ENCODE results near the gene POLR3B.
"Not testable (repeated sequence)": the region's sequence is repeated elsewhere in the genome, so short reads cannot be mapped to it uniquely, and the experiment has no call there.

- not testable (repeated sequence) for TF ChIP-seq POLR2AphosphoS5 (IDR thresholded peaks at IDR 0.05); POLR2A (IDR thresholded peaks at IDR 0.05); EP300 (IDR thresholded peaks at IDR 0.05; ENCODE audit: low read depth)
- TF ChIP-seq, protein P1, sequence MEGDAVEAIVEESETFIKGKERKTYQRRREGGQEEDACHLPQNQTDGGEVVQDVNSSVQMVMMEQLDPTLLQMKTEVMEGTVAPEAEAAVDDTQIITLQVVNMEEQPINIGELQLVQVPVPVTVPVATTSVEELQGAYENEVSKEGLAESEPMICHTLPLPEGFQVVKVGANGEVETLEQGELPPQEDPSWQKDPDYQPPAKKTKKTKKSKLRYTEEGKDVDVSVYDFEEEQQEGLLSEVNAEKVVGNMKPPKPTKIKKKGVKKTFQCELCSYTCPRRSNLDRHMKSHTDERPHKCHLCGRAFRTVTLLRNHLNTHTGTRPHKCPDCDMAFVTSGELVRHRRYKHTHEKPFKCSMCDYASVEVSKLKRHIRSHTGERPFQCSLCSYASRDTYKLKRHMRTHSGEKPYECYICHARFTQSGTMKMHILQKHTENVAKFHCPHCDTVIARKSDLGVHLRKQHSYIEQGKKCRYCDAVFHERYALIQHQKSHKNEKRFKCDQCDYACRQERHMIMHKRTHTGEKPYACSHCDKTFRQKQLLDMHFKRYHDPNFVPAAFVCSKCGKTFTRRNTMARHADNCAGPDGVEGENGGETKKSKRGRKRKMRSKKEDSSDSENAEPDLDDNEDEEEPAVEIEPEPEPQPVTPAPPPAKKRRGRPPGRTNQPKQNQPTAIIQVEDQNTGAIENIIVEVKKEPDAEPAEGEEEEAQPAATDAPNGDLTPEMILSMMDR (IDR thresholded peaks at IDR 0.05): not testable (repeated sequence)
Observed at GRCh38 chr12:106465605-106466004, 108.1 kb downstream of the POLR3B start.

All from transverse colon (tissue), 4 donors.